ENCODE results near the gene CAPNS2.

- TF ChIP-seq CTCF (IDR thresholded peaks at IDR 0.05) (no peak), POLR2A (IDR thresholded peaks at IDR 0.05) (no peak)
These were observed at the start of gene CAPNS2 for GRCh38 chr16:55566432-55567175.

All from heart left ventricle (tissue), 13 donors.